Measurements from ENCODE around the gene UST.
"Not testable (repeated sequence)": the region's sequence is repeated elsewhere in the genome, so short reads cannot be mapped to it uniquely, and the experiment has no call there.

UST gene

GRCh38 chr6:149097794-149098193, 351.0 kb downstream of the UST start:
- in situ Hi-C loops (cut with MboI; ENCODE audit: low sequenced_read_pairs), result no loop called here

- in situ Hi-C loops (cut with MboI; ENCODE audit: low sequenced_read_pairs), result no loop called here
These were observed 352.0 kb downstream of the UST start for GRCh38 chr6:149098700-149099276.

DNA sequence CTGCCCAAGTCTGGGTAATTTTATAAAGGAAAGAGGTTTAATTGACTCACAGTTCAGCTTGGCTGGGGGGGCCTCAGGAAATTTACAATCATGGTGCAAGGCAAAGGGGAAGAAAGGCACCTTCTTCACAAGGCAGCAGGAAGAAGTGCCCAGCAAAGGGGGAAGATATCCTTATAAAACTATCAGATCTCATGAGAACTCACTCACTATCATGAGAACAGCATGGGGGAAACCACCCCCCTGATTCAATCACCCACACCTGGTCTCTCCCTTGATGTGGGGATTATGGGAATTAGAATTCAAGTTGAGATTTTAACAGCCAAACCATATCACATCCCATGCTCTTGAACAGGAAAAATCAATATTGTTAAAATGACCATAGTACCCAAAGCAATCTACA, 355.5 kb downstream of the UST start:
- in situ Hi-C loops (cut with MboI; ENCODE audit: low sequenced_read_pairs), result no loop called here

DNA sequence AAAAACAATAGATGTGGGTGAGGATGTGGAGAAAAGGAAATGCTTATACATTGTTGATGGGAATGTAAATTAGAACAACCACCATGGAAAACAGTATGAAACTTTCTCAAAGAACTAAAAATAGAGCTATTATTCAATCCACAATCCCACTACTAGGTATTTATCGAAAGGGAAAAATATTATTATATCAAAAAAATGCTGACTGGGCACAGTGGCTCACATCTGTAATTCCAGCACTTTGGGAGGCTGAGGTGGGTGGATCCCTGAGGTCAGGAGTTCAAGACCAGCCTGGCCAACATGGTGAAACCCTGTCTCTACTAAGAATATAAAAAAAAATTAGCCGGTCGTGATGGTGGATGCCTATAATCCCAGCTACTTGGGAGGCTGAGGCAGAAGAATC, 357.1 kb downstream of the UST start:
- in situ Hi-C loops (cut with MboI; ENCODE audit: low sequenced_read_pairs), result not testable (repeated sequence)

GRCh38 chr6:149107520-149107919, 360.7 kb downstream of the UST start:
- in situ Hi-C loops (cut with MboI; ENCODE audit: low sequenced_read_pairs), result no loop called here

- in situ Hi-C loops (cut with MboI; ENCODE audit: low sequenced_read_pairs), result no loop called here
These were observed 361.4 kb downstream of the UST start for GRCh38 chr6:149108038-149108748.

DNA sequence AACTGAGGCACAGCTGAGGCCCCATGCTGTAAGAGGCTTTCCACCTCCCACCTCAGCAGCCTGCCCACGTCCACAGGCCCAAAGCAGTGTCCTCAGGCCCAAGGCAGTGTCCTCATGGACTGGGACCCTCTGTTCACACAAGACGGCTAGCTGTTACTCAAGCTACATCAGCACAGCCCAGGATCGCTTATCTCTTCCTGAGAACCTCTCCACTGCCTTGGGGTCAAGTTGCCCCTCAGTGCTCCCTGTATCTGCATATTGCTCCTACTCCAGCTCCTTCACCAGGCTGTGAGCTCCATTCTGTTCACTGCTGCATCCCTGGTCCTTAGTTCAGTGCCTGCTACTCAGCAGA, 361.9 kb downstream of the UST start:
- in situ Hi-C loops (cut with MboI; ENCODE audit: low sequenced_read_pairs), result no loop called here

DNA sequence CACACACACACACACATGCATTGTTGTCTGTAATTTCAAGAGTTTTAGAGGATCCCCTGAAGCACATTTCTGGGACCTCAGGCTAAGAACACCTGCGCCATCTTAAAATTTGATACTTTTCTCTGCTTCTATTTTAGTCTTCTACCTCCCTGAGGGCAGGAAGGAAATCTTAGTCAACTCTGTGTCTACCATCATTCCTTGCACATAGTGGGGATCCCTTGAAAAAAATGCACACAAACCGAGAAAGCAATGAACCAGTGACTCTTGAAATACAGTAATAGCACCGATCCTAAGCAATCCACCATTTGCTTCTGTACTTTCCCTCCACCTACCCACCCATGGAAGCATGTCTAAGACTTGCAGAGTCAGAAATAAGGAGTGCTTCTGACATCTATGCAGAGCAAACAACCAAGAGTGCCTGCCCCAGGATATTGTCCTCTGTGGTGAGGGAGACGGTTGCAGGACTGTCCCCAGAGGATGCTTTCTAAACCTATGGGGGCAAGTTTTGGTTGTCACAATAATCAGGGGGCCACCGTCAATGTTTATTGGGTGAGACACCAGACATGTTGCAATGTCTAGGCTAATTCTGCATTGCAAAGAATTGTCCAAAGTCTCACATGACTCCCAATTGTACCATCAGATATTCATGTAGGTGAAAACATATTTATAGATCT, 362.7 kb downstream of the UST start:
- in situ Hi-C loops (cut with MboI; ENCODE audit: low sequenced_read_pairs), result no loop called here

- in situ Hi-C loops (cut with MboI; ENCODE audit: low sequenced_read_pairs), result no loop called here
These were observed 364.8 kb downstream of the UST start for GRCh38 chr6:149111556-149112115.

- in situ Hi-C loops (cut with MboI; ENCODE audit: low sequenced_read_pairs), result no loop called here
These were observed 366.1 kb downstream of the UST start for GRCh38 chr6:149112976-149113375.

DNA sequence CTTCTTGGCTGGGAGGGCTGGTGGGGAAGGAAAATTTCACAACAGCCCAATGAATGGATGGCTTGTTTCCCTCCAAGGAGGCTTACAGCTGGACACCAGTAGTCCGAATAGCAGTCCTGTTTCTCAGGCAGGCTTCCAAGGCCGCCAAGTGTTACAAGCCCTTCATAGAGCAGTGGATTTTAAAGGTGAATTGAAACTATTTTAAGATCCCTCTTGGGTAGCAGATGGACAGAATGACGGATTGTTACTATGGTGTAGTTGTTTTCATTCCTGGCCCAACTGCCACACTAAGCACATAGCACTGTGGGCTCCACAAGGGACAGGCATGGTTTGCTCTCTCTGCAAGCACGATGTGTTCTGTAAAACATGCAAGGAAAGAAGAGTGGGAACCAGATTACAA, 367.3 kb downstream of the UST start:
- in situ Hi-C loops (cut with MboI; ENCODE audit: low sequenced_read_pairs), result no loop called here

DNA sequence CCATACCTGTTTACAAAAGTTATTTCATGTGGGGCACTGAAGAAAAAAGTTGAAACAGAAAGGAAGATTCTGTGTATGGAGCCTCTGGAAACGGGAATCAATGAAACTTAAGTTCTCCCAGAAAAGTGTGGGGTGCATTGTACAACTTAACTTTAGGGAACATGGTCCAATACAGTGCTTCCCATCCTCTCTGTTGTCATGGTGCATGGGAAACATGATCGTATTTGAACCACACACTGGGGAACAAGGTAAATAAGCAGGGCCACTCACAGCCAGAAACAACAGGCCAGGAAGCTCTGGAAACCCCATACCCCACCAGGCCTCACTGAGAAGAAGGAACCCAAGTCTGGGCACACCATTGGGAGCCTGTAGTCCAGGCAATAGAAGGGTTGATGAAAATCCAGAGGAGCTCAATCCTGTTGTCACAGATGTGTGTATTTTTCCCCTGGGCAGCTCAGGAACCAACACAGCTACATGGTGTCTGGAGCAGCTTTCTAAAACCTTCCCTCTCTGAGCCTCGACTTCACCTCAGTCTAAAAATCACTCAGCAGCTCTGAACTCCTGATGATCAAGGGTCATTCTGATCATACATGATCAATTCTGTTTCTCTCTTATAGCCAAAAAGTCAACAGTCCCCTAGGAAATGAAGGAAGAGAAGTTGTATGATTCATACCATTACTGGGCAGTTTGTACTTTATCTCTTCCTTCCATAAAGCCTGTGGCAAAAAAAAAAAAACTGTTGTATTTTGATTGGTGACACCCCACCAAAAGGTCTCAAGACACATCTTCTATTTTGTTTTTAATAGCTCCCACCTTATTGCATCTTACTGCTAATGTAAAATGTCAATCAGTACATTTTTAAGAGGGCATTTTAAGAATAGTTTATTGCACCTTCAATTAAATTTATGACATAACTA, 372.2 kb downstream of the UST start:
- in situ Hi-C loops (cut with MboI; ENCODE audit: low sequenced_read_pairs), result no loop called here

- in situ Hi-C loops (cut with MboI; ENCODE audit: low sequenced_read_pairs), result no loop called here
These were observed 376.3 kb downstream of the UST start for GRCh38 chr6:149122850-149123821.

- in situ Hi-C loops (cut with MboI; ENCODE audit: low sequenced_read_pairs), result no loop called here
These were observed 378.5 kb downstream of the UST start for GRCh38 chr6:149125309-149125708.
